Adrenal gland (tissue), 12 donors: ENCODE measurements around the gene TIGD1. TPM values are rescaled to one million over a fixed set of nuclear protein-coding genes. Genes with fewer than 3 reads are reported as not detected.

Experiments
- DNase-seq, 7 donors: peaks; one replicate each; pipeline ENCODE4 v3.0.0-alpha.2; 2019 to 2020
- H3K27ac ChIP-seq, 5 donors: fragments of 200-600 bp; sonication (generic) in 4 of 5; 1 replicate in 3 of 5; 2 replicates in 2 of 5; pipeline versions ENCODE4 v1.5.1 to v1.8.0; 2016 to 2020; ENCODE audit warnings: mild to moderate bottlenecking in 1 of 5
- H3K27me3 ChIP-seq: fragments of 200-600 bp; 2 replicates; pipeline ENCODE4 v1.8.0; 2021
- H3K36me3 ChIP-seq, 2 donors: fragments of 200-600 bp; replicated peaks in 1 of 2; 1 replicate in 1 of 2; 2 replicates in 1 of 2; pipeline versions ENCODE4 v1.5.1 to v1.8.0; 2018 to 2022
- H3K4me1 ChIP-seq, 2 donors: fragments of 200-600 bp; replicated peaks in 1 of 2; 1 replicate in 1 of 2; 2 replicates in 1 of 2; pipeline versions ENCODE4 v1.5.1 to v1.8.0; 2018 to 2021
- H3K4me3 ChIP-seq, 4 donors: fragments of 200-600 bp; sonication (generic) in 3 of 4; one replicate each; pipeline ENCODE4 v1.5.1; 2016 to 2018
- H3K9me3 ChIP-seq, 3 donors: fragments of 200-600 bp; sonication (generic) in 1 of 3; replicated peaks in 1 of 3; 1 replicate in 2 of 3; 2 replicates in 1 of 3; pipeline versions ENCODE4 v1.5.1 to v1.8.0; 2016 to 2021
- POLR2A ChIP-seq, 2 donors: fragments of 450-650 bp; IDR thresholded peaks; one replicate each; pipeline ENCODE4 v1.6.1; 2017; ENCODE audit warnings: antibody characterized with exemption in 2 of 2, mild to moderate bottlenecking in 2 of 2, moderate library complexity in 1 of 2
- WGBS, 4 donors: extraction: QIAGEN DNeasy Blood & Tissue Kit in 2 of 4; methylation state at CpG; one replicate each; pipeline versions ENCODE4 v1.1.5 to v1.1.7; 2013 to 2017; 5-methylcytosine and 5-hydroxymethylcytosine counted together
- intact Hi-C, 2 donors: fragments of 100-400 bp; cut with DNase I; formaldehyde crosslinking; loops; one replicate each; pipeline versions ENCODE4 v1.14.1 to v1.15.0; 2022 to 2023
- polyA plus RNA-seq, 3 donors: library from polyadenylated mRNA; stranded (reverse); fragments of 200-250 nt in 2 of 3; fragments of 350-450 nt in 1 of 3; fragmentation: Illumina TruSeq in 1 of 3; extraction: RNeasy Lipid Tissue Mini Kit (QIAGEN cat#74804) in 1 of 3; gene quantifications; one replicate each; pipeline ENCODE4 v1.2.3, GENCODE V29; 2013 to 2014
- total RNA-seq, 9 donors: library from RNA; depleted of rRNA in 4 of 9; stranded (reverse); fragments of >200 nt in 4 of 9; fragments of 120-200 nt in 1 of 9; fragmentation: NEBNext Ultra II Directional in 1 of 9; extraction: Animal tissue kit (Norgen Biotek cat#: 25700) in 1 of 9; gene quantifications; one replicate each; pipeline versions ENCODE4 v1.1.0 to v1.2.4, GENCODE V29; 2013 to 2023
- TF ChIP-seq, protein P1 (sequence below), 6 experiments: fragments of 450-650 bp in 4 of 6; fragments of 200-600 bp in 2 of 6; sonication (generic) in 1 of 6; IDR thresholded peaks; 1 replicate in 5 of 6; 2 replicates in 1 of 6; pipeline versions ENCODE4 v1.5.1 to v1.8.0; 2016 to 2021; ENCODE audit warnings: antibody characterized with exemption in 6 of 6, mild to moderate bottlenecking in 2 of 6, moderate library complexity in 1 of 6
- donor health status: healthy with polysubstance abuse.
- donor health status: Bipolar disorder and iron deficiency.
- donor health status: DM: yes; HTN: yes; CAD: no.
- donor health status: DM: no; HTN: no; CAD: no.
- donor health status: DM: no; HTN: no; CAD: no.
- donor health status: DM: yes; HTN: yes; CAD: no.

TIGD1 gene
- total and polyA plus RNA-seq, 12 donors = 2.2 to 20.5 (median 4.4) TPM

DNA sequence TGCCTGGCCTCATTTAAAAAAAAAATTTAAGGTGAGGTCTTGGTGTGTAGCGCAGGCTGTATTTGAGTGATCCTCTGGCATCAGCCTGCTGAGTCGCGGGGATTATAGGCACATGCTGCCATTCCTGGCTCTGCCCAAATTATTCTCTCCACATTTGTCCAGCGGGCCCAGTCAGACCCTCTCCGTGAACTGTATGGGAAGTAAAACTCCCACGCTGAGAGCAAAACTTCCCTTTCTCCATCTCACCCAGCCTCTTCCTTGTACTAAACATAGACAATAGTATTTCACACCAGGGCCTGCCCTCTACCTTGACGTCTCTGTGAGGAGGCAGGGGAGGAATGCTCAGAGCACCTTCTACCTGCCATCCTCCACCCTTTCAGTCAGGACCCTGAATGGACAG is 37.2 kb upstream of the TIGD1 start:
- intact Hi-C loops = no loop called here
- no peaks in the 10 kb centered on the region for H3K36me3 ChIP-seq
- TF ChIP-seq POLR2A (IDR thresholded peaks at IDR 0.05) = no peak
- TF ChIP-seq, protein P1, sequence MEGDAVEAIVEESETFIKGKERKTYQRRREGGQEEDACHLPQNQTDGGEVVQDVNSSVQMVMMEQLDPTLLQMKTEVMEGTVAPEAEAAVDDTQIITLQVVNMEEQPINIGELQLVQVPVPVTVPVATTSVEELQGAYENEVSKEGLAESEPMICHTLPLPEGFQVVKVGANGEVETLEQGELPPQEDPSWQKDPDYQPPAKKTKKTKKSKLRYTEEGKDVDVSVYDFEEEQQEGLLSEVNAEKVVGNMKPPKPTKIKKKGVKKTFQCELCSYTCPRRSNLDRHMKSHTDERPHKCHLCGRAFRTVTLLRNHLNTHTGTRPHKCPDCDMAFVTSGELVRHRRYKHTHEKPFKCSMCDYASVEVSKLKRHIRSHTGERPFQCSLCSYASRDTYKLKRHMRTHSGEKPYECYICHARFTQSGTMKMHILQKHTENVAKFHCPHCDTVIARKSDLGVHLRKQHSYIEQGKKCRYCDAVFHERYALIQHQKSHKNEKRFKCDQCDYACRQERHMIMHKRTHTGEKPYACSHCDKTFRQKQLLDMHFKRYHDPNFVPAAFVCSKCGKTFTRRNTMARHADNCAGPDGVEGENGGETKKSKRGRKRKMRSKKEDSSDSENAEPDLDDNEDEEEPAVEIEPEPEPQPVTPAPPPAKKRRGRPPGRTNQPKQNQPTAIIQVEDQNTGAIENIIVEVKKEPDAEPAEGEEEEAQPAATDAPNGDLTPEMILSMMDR (IDR thresholded peaks at IDR 0.05) = no peak
- no peak overlapping the region for H3K27ac ChIP-seq
- H3K27me3 ChIP-seq = no peaks in the 10 kb centered on the region
- no peaks in the 10 kb centered on the region for H3K9me3 ChIP-seq
- 73 to 83% (median 81%) methylated on average over 7 of the region's 7 CpGs for WGBS, 4 donors
- H3K4me3 ChIP-seq = no peak overlapping the region
- no peak for DNase-seq
- H3K4me1 ChIP-seq = peaks cover 0 to 4% of the 10 kb centered on the region in 2 donors

DNA sequence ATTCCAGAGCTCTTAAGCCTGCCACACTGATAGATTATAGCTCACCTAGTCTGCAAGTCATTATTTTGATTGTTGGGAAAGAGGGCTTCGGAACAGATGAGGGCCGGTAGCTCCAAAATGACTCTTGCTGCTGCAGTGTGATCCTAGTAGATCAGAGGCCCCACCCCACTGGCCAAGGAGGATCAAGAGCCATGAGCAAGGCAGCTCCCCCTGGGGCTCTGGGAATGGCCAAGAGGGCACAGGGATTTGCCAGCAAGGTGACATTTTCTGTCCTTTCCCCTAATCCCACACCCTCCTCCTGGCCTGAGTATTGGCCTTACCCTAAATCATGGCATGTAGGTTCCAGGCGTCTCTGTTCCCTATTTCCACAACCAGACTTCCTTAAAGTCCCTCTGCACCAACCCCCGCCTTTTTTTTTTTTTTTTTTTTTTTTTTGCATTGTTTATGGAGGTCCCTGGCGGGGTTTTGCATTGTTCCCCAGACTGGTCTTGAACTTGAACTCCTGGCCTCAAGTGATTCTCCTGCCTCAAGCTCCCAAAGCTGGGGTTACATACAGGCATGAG is 36.7 kb upstream of the TIGD1 start:
- no peaks in the 10 kb centered on the region for H3K36me3 ChIP-seq
- no peaks in the 10 kb centered on the region for H3K27me3 ChIP-seq
- TF ChIP-seq POLR2A (IDR thresholded peaks at IDR 0.05) = no peak
- TF ChIP-seq, protein P1 (IDR thresholded peaks at IDR 0.05) = no peak
- peaks cover 0 to 4% of the 10 kb centered on the region in 2 donors for H3K4me1 ChIP-seq
- no peak overlapping the region for H3K4me3 ChIP-seq
- H3K27ac ChIP-seq = no peak overlapping the region
- H3K9me3 ChIP-seq = no peaks in the 10 kb centered on the region
- intact Hi-C loops = no loop called here
- DNase-seq = no peak
- WGBS, 4 donors = 80 to 88% (median 83%) methylated on average over 5 of the region's 5 CpGs

GRCh38 chr2:232584238-232584637 is 33.9 kb upstream of the TIGD1 start:
- Histone ChIP-seq H3K4me1 (peaks cover 0 to 2% of the 10 kb centered on the region in 2 donors), H3K36me3 (peaks cover 0 to 8% of the 10 kb centered on the region in 2 donors), H3K27me3 (no peaks in the 10 kb centered on the region), H3K27ac (no peak overlapping the region), H3K9me3 (no peaks in the 10 kb centered on the region), H3K4me3 (no peak overlapping the region)
- TF ChIP-seq, protein P1 (IDR thresholded peaks at IDR 0.05) = no peak
- no peak for TF ChIP-seq POLR2A (IDR thresholded peaks at IDR 0.05)
- intact Hi-C loops = no loop called here
- DNase-seq = no peak
- WGBS, 4 donors = 82 to 87% (median 86%) methylated on average over 5 to 6 of the region's 6 CpGs

DNA sequence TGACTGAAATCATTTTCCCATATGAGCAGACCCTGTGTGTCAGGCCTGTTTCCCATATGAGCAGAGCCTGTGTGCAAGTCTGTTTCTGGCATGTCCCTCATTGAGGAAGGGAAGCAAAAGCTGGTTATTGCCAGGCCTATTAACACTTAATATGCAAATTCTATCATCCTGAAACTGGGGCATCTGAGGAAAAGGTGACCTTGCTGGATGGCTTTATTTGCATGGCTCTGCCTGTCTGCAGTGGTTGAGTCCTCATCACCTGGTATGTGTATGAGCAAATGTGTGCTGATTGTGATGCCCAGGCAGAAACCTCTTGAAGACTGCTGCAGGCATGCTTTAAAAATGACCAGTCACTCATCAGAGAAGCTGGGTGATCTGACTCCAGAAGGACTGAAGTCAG is 31.4 kb upstream of the TIGD1 start:
- no peak overlapping the region for H3K4me3 ChIP-seq
- DNase-seq = no peak
- no peak for TF ChIP-seq POLR2A (IDR thresholded peaks at IDR 0.05)
- TF ChIP-seq, protein P1 (IDR thresholded peaks at IDR 0.05) = no peak
- no peaks in the 10 kb centered on the region for H3K9me3 ChIP-seq
- H3K4me1 ChIP-seq = no peaks in the 10 kb centered on the region
- peaks cover 0 to 8% of the 10 kb centered on the region in 2 donors for H3K36me3 ChIP-seq
- no peak overlapping the region for H3K27ac ChIP-seq
- intact Hi-C loops = no loop called here
- H3K27me3 ChIP-seq = no peaks in the 10 kb centered on the region
